A673 (cell line): ENCODE results near the gene FAM163A. TPM values are rescaled to one million over a fixed set of nuclear protein-coding genes. Genes with fewer than 3 reads are reported as not detected.
"Not testable (repeated sequence)": the region's sequence is repeated elsewhere in the genome, so short reads cannot be mapped to it uniquely, and the experiment has no call there.

Source experiments
- BruUV-seq: library from RNA; stranded (reverse); fragments of 400-500 nt; replicated peaks from 2 replicates; lab custom pipeline; 2021; lab: Mats Ljungman, UMichigan
- CTCF ChIA-PET: fragments of 300-600 bp; sonication (Branson Sonifier 250); formaldehyde crosslinking; loops from one replicate; lab custom pipeline; 2022; ENCODE audit warnings: antibody characterized with exemption; lab: Charles Lee
- POLR2A ChIA-PET: fragments of 300-600 bp; sonication (Branson Sonifier 250); formaldehyde crosslinking; loops from one replicate; lab custom pipeline; 2022; ENCODE audit warnings: antibody characterized with exemption; ENCODE audit not compliant: low non-redundant PET; lab: Charles Lee
- DNase-seq: peaks from one replicate; pipeline ENCODE4 v3.0.0-alpha.2; 2015; ENCODE audit warnings: low spot score
- H3K27ac ChIP-seq: fragments of 200-600 bp; sonication (generic); 2 replicates; pipeline ENCODE4 v1.5.1; 2016; ENCODE audit warnings: mixed run types, low read depth, mild to moderate bottlenecking, mixed read lengths, antibody characterized with exemption, low read length; ENCODE audit not compliant: poor library complexity, severe bottlenecking
- H3K27me3 ChIP-seq: fragments of 200-600 bp; sonication (generic); replicated peaks from 2 replicates; pipeline ENCODE4 v1.6.1; 2017; ENCODE audit warnings: mixed run types, low read depth, mild to moderate bottlenecking, mixed read lengths, antibody characterized with exemption, low read length; ENCODE audit not compliant: insufficient read depth, poor library complexity
- H3K36me3 ChIP-seq: fragments of 200-600 bp; sonication (generic); 2 replicates; pipeline ENCODE4 v1.6.1; 2016; ENCODE audit warnings: mixed run types, mild to moderate bottlenecking, mixed read lengths, antibody characterized with exemption, low read length; ENCODE audit not compliant: insufficient read depth, poor library complexity, severe bottlenecking
- H3K4me1 ChIP-seq: fragments of 200-600 bp; sonication (generic); 2 replicates; pipeline ENCODE4 v1.6.1; 2017; ENCODE audit warnings: mixed run types, mild to moderate bottlenecking, mixed read lengths, antibody characterized with exemption, low read length; ENCODE audit not compliant: insufficient read depth, poor library complexity, severe bottlenecking
- H3K4me3 ChIP-seq: fragments of 200-600 bp; sonication (generic); 2 replicates; pipeline ENCODE4 v1.5.1; 2016; ENCODE audit warnings: low read depth, mixed run types, mild to moderate bottlenecking, mixed read lengths, low read length; ENCODE audit not compliant: poor library complexity, severe bottlenecking
- H3K9me3 ChIP-seq: fragments of 200-600 bp; sonication (generic); 2 replicates; pipeline ENCODE4 v1.6.1; 2016; ENCODE audit warnings: mixed run types, low read depth, mild to moderate bottlenecking, mixed read lengths, antibody characterized with exemption, low read length; ENCODE audit not compliant: poor library complexity, severe bottlenecking
- CTCF ChIP-seq: fragments of 300-800, 200-600 bp; sonication (generic); conservative IDR thresholded peaks from 2 replicates; pipeline ENCODE4 v1.5.1; 2017; ENCODE audit warnings: low read depth, mild to moderate bottlenecking, antibody characterized with exemption, low read length, moderate library complexity, mixed read lengths
- EZH2 ChIP-seq: fragments of 200-600 bp; sonication (generic); IDR thresholded peaks from 2 replicates; pipeline ENCODE4 v1.6.1; 2017; ENCODE audit warnings: borderline replicate concordance, low read depth, mild to moderate bottlenecking, mixed read lengths, antibody characterized with exemption, low read length; ENCODE audit not compliant: poor library complexity, severe bottlenecking
- intact Hi-C: fragments of 100-400 bp; cut with micrococcal nuclease; formaldehyde crosslinking; loops from one replicate; pipeline ENCODE4 v1.10.0; 2022; ENCODE audit not compliant: unreplicated experiment
- total RNA-seq: library from RNA; stranded (reverse); gene quantifications from 2 replicates; pipeline ENCODE4 v1.2.3, GENCODE V29; 2021

FAM163A gene
- total RNA-seq, 1 experiment from 2014 or later = not detected

GRCh38 chr1:179831852-179832699, 89.0 kb downstream of the FAM163A start:
- ChIA-PET POLR2A (no interaction called here), CTCF (interaction anchor here (0.7 to 0.8 kb wide), 2 partner anchors 17 kb away, joined by 3 read pairs; no protein-coding TSS in a partner anchor)
- intact Hi-C loops = no loop called here
- no TSS peak for BruUV-seq
- Histone ChIP-seq H3K36me3 (no peaks in the 10 kb centered on the region), H3K4me1 (no peaks in the 10 kb centered on the region), H3K4me3 (no peak overlapping the region), H3K27me3 (no peaks in the 10 kb centered on the region), H3K9me3 (no peaks in the 10 kb centered on the region), H3K27ac (no peak overlapping the region)
- no peak for DNase-seq
- TF ChIP-seq EZH2 (no peak), CTCF (no peak)

GRCh38 chr1:179836686-179837445, 93.8 kb downstream of the FAM163A start:
- intact Hi-C loops, H3K36me3 ChIP-seq, POLR2A ChIA-PET, H3K4me1 ChIP-seq, H3K4me3 ChIP-seq, BruUV-seq, H3K9me3 ChIP-seq, H3K27me3 ChIP-seq, H3K27ac ChIP-seq, DNase-seq: not testable (repeated sequence)
- CTCF ChIA-PET = interaction anchor here (1.0 kb wide), 1 partner anchor 27 kb away, joined by 3 read pairs; no protein-coding TSS in a partner anchor

- intact Hi-C loops = no loop called here
- no peak for DNase-seq
- Histone ChIP-seq H3K9me3 (no peaks in the 10 kb centered on the region), H3K27ac (no peak overlapping the region), H3K4me3 (no peak overlapping the region), H3K36me3 (peaks cover 10% of the 10 kb centered on the region), H3K27me3 (no peaks in the 10 kb centered on the region), H3K4me1 (peaks cover 6% of the 10 kb centered on the region)
- no TSS peak for BruUV-seq
- TF ChIP-seq EZH2 = no peak
- no peak for TF ChIP-seq CTCF
- ChIA-PET CTCF (no interaction called here), POLR2A (no interaction called here)
These were observed 97.0 kb downstream of the FAM163A start for GRCh38 chr1:179840107-179840506.
